ENCODE data around the gene UBR2.
A peak's percentile ranks its signal among the peaks of the same experiment; 100 is the strongest.

UBR2 gene

DNA sequence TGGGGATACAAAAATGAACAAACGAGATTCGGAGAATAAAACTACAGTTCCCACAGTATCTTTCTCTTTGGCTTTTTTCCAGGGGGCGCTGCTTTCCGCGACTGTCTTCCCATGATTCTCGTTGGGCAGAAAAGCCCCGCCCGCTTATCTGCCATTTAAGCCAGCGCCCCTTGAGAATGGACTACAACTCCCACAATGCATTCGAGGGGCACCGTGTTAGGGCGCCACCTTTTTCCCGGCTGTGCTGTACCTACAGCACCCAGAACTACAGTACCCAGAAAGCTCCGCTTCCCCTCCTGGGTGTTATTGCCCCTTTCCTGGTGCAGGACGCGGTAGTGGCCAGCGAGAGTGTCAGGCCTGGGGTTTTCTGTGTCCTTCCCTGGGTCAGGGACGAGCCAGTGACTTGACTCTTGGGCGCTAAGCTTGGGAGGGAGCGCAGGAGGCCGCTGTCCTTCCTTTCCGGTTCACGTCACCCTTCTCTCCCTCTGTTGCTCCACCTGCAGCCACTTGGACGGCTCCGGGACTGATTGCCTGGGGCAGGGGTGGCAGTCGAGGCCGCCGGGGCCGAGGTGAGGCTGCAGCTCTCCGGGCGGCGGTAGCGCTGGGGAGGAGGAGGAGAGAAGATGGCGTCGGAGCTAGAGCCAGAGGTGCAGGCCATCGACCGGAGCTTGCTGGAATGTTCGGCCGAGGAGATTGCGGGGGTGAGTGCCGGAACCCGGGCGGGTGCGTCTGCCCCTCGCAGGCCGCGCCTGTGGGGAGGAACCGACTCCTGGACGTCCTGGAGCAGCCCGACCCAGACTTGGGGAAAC, at the start of gene UBR2:
TSS of gene UBR2 (plus strand) at position 333 of the 809 bp plus-strand sequence. CDS start at position 624, 291 bp downstream.
- H3K4me3 ChIP-seq (ENCODE audit: low read length) = peak within 1 kb of the TSS; percentile 60
- H3K9ac ChIP-seq (ENCODE audit: low read length) = peak within 1 kb of the TSS; percentile 84
- H3K9me3 ChIP-seq (ENCODE audit: control insufficient read depth, low read length) = no peaks in the 10 kb centered on the region
- H3K27me3 ChIP-seq (ENCODE audit: control insufficient read depth, insufficient read depth, low read length) = no peaks in the 10 kb centered on the region
- H3K36me3 ChIP-seq (ENCODE audit: control insufficient read depth, insufficient read depth, low read length) = no peaks in the 10 kb centered on the region
- peaks cover 12% of the 10 kb centered on the region for H3K4me1 ChIP-seq (ENCODE audit: control insufficient read depth, insufficient read depth, low read length)

DNA sequence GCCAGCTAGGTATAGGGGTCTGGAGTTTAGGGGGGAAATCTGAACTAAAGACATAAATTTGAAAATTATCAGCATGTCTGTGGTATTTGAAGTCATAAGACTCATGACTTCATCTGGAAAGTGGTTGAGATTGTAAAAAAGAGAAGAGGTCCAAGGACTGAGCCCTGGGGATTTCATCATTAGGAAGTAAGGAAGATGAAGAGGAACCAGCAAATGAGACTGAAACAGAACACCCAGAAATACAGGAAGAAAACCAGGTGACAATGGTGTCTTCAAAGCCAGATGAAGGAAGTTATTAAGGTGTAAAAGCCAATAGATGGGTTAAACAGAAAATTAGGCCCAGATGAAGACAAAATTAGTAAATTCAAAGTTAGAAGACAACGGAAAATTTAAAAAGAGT, 49.1 kb upstream of the UBR2 start:
- Histone ChIP-seq H3K4me1 (ENCODE audit: control insufficient read depth, insufficient read depth, low read length) (no peaks in the 10 kb centered on the region), H3K27me3 (ENCODE audit: control insufficient read depth, insufficient read depth, low read length) (no peaks in the 10 kb centered on the region), H3K9me3 (ENCODE audit: control insufficient read depth, low read length) (no peaks in the 10 kb centered on the region), H3K4me3 (ENCODE audit: low read length) (no peak overlapping the region), H3K9ac (ENCODE audit: low read length) (no peak overlapping the region), H3K36me3 (ENCODE audit: control insufficient read depth, insufficient read depth, low read length) (no peaks in the 10 kb centered on the region)

DNA sequence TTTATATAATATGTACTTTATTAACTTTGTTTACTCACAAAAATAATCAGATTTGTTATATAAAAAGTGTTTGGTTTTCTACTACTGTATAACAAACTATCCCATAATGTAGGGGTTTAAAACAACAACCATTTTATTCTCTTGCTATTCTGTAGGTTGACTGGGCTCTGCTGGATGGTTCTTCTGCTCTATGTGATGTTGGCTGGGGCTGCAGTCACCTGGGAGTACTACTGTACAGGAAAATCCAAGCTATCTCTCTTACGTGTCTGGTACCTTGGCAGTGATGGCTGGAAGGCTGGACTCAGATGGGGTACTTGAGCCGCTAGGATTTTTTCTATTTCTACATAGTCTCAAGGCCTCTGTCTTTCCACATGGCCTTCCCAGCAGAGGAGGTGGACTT, 44.0 kb upstream of the UBR2 start:
- H3K36me3 ChIP-seq (ENCODE audit: control insufficient read depth, insufficient read depth, low read length) = no peaks in the 10 kb centered on the region
- H3K9me3 ChIP-seq (ENCODE audit: control insufficient read depth, low read length) = no peaks in the 10 kb centered on the region
- H3K4me1 ChIP-seq (ENCODE audit: control insufficient read depth, insufficient read depth, low read length) = no peaks in the 10 kb centered on the region
- H3K4me3 ChIP-seq (ENCODE audit: low read length) = no peak overlapping the region
- H3K9ac ChIP-seq (ENCODE audit: low read length) = no peak overlapping the region
- H3K27me3 ChIP-seq (ENCODE audit: control insufficient read depth, insufficient read depth, low read length) = no peaks in the 10 kb centered on the region

DNA sequence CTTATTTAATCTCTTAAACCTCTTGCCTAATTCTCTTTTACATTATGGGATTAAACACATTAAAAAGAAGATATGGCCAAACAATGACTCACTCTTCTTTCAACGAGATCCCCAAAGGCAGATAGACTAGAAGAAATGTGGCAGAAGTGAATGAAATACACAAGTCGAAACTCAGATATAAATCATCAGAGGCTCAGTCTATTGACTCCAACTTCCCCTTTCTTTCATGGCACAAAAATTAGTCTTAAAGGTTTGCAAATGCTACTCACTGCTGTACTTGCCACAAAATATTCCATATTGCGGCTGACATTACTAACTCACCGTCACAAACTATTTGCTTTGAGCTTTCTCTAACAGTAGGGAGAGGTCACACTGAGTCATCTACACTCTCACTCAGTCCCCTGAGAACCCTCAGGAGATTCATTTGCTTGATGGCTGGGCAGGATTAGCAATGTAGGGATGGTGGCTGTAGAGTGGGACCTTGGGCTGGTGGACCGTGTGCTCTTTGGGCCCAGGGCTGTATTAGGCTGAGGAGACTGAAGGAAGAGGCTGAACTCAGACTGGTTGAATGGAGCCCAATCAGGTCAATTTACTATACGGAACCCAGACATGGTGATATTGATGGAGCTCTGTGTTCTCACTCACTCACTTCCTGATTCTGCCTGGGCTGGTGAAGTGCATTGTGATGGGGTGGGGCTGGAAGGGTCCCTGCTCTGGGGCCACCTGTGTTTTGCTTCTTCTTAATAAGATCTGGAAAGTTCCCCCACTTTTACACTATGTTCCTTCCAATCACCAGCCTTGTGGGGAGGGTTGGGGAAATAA, 42.8 kb upstream of the UBR2 start:
- Histone ChIP-seq H3K9ac (ENCODE audit: low read length) (no peak overlapping the region), H3K36me3 (ENCODE audit: control insufficient read depth, insufficient read depth, low read length) (no peaks in the 10 kb centered on the region), H3K4me3 (ENCODE audit: low read length) (no peak overlapping the region), H3K9me3 (ENCODE audit: control insufficient read depth, low read length) (no peaks in the 10 kb centered on the region), H3K4me1 (ENCODE audit: control insufficient read depth, insufficient read depth, low read length) (no peaks in the 10 kb centered on the region), H3K27me3 (ENCODE audit: control insufficient read depth, insufficient read depth, low read length) (no peaks in the 10 kb centered on the region)

DNA sequence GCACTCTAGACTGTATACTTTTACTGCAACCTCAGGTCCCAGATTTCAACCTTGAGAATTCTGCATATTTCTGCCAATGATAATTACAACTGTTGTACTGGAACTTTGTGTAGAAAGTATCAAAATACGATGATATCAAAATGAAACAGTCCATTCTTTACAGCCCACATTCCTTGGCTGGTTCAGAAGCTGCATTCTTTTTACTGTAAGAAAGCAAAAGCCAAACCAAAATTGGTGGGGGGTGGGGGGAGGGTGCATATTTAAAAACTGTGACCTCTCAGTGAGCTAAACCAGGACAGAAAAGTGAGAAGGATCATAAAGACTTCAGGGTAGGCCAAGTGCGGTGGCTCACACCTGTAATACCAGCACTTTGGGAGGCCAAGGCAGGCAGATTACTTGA, 41.8 kb upstream of the UBR2 start:
- Histone ChIP-seq H3K36me3 (ENCODE audit: control insufficient read depth, insufficient read depth, low read length) (no peaks in the 10 kb centered on the region), H3K9me3 (ENCODE audit: control insufficient read depth, low read length) (no peaks in the 10 kb centered on the region), H3K9ac (ENCODE audit: low read length) (no peak overlapping the region), H3K4me3 (ENCODE audit: low read length) (no peak overlapping the region), H3K27me3 (ENCODE audit: control insufficient read depth, insufficient read depth, low read length) (no peaks in the 10 kb centered on the region), H3K4me1 (ENCODE audit: control insufficient read depth, insufficient read depth, low read length) (no peaks in the 10 kb centered on the region)

DNA sequence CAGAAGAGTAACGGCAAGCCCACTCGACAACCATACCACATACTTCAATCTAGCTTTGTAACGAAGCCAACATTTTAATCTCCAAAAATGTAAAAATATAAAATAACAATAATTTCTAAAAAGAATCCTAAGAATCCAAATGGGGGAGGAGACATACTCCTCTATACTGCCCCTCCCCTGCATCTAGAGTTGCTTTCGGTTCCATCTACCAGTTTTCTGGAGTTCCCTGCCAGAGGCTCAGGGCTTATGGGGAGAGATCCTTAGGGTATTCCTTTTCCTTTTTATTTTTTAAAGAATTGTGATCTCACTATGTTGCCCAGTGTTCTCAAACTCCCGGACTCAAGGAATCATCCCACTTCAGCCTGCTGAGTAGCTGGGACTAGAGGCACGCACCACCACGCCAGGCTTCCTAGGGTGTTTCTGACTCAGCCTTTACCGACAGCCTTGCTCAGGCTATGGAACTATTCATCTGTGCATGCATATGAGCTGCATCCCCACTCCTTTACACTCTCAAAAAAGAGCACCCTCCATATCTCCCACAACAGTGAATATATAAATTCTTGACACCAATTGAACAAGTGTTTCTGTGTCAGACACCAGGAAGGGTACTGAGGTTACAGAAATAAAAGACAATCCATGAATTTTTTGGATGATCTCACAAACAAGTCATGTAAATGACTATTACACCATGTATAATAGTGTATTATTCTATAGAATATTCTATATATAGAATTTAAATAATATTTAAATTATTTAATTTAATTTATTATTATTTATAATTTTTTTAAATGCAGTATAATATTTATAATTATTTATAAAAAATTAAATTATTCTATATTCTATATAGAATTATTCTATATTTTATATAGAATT, 40.7 kb upstream of the UBR2 start:
- no peaks in the 10 kb centered on the region for H3K9me3 ChIP-seq (ENCODE audit: control insufficient read depth, low read length)
- H3K27me3 ChIP-seq (ENCODE audit: control insufficient read depth, insufficient read depth, low read length) = no peaks in the 10 kb centered on the region
- no peak overlapping the region for H3K9ac ChIP-seq (ENCODE audit: low read length)
- no peaks in the 10 kb centered on the region for H3K36me3 ChIP-seq (ENCODE audit: control insufficient read depth, insufficient read depth, low read length)
- no peak overlapping the region for H3K4me3 ChIP-seq (ENCODE audit: low read length)
- H3K4me1 ChIP-seq (ENCODE audit: control insufficient read depth, insufficient read depth, low read length) = no peaks in the 10 kb centered on the region

DNA sequence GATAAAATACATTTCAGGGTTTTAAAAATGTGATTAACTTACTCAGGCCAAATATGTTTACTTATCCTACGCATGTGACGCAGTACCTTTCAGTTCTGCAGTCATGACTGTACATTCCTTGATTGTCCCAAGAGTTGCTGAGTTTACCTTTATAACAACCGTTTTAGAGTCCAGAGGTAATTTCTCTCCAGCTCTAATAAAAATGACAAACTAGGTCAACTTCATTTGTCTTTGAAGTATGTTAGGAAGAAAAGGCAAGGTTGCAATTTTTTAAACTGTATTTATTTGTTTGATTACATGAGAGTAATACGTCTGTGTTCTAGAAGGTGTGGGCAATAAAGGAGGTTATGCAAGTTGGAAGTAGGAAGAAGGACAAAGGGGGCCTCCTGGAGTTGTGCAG, 38.6 kb upstream of the UBR2 start:
- Histone ChIP-seq H3K4me3 (ENCODE audit: low read length) (no peak overlapping the region), H3K27me3 (ENCODE audit: control insufficient read depth, insufficient read depth, low read length) (no peaks in the 10 kb centered on the region), H3K9ac (ENCODE audit: low read length) (no peak overlapping the region), H3K9me3 (ENCODE audit: control insufficient read depth, low read length) (no peaks in the 10 kb centered on the region), H3K4me1 (ENCODE audit: control insufficient read depth, insufficient read depth, low read length) (no peaks in the 10 kb centered on the region), H3K36me3 (ENCODE audit: control insufficient read depth, insufficient read depth, low read length) (no peaks in the 10 kb centered on the region)

DNA sequence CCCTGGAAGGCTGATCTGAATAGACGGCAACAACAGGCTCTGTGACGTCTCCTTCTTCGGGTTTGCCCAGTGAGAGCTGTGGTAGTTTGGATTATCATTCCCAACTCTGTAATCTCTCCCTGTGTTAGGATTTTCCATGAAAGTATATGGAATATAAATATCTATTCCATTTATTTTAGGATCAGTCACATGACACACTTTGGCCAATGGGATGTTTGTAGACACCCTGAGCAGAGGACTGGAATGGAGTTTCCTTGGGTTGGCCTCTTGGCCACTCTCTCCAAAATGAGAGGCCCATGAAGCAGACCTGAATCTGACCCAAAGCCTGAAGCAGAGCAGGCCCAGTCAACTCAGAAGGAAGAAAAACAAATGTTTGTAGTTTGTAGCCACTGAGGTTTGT, 37.2 kb upstream of the UBR2 start:
- no peaks in the 10 kb centered on the region for H3K9me3 ChIP-seq (ENCODE audit: control insufficient read depth, low read length)
- no peak overlapping the region for H3K9ac ChIP-seq (ENCODE audit: low read length)
- no peaks in the 10 kb centered on the region for H3K27me3 ChIP-seq (ENCODE audit: control insufficient read depth, insufficient read depth, low read length)
- H3K4me1 ChIP-seq (ENCODE audit: control insufficient read depth, insufficient read depth, low read length) = no peaks in the 10 kb centered on the region
- H3K4me3 ChIP-seq (ENCODE audit: low read length) = no peak overlapping the region
- H3K36me3 ChIP-seq (ENCODE audit: control insufficient read depth, insufficient read depth, low read length) = no peaks in the 10 kb centered on the region

DNA sequence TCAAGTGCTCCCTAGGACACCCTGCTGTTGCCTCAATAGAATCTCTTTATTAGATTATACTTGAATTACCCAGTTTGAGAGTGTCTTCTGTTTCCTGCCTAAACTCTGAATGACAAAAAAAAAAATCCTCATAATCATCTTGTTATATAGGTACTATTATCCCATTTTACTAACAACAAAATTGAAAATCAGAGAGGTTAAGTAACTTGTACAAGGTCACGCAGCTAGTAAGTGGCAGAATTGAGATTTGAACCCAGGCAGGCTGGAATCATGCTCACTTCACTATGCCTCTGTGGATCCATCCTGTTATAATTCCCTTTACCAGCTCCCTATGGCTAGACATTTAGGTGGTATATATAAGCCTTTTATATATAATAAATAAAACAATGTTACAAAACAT, 36.6 kb upstream of the UBR2 start:
- H3K27me3 ChIP-seq (ENCODE audit: control insufficient read depth, insufficient read depth, low read length) = no peaks in the 10 kb centered on the region
- H3K9me3 ChIP-seq (ENCODE audit: control insufficient read depth, low read length) = no peaks in the 10 kb centered on the region
- no peak overlapping the region for H3K4me3 ChIP-seq (ENCODE audit: low read length)
- no peaks in the 10 kb centered on the region for H3K4me1 ChIP-seq (ENCODE audit: control insufficient read depth, insufficient read depth, low read length)
- no peak overlapping the region for H3K9ac ChIP-seq (ENCODE audit: low read length)
- no peaks in the 10 kb centered on the region for H3K36me3 ChIP-seq (ENCODE audit: control insufficient read depth, insufficient read depth, low read length)

DNA sequence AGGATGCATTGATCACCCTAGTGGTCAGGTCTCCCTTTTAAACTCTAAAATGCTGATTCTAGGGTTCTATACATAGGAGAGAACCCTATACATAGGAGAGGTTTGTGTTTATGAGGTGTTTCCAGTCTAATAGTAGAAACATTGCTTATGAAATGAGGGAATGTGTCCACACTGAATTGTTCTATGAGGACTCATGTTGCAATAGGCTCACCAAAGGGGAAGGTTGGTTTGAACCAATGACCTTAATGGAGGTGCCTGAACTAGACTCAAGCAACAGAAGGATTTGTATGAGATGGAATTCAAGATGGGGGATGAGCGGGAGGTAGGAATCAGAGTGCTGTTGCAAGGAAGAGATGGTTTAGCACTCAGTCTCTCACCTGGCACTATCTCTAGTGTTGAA, 33.5 kb upstream of the UBR2 start:
- Histone ChIP-seq H3K9ac (ENCODE audit: low read length) (no peak overlapping the region), H3K36me3 (ENCODE audit: control insufficient read depth, insufficient read depth, low read length) (no peaks in the 10 kb centered on the region), H3K4me3 (ENCODE audit: low read length) (no peak overlapping the region), H3K27me3 (ENCODE audit: control insufficient read depth, insufficient read depth, low read length) (no peaks in the 10 kb centered on the region), H3K4me1 (ENCODE audit: control insufficient read depth, insufficient read depth, low read length) (no peaks in the 10 kb centered on the region), H3K9me3 (ENCODE audit: control insufficient read depth, low read length) (no peaks in the 10 kb centered on the region)

DNA sequence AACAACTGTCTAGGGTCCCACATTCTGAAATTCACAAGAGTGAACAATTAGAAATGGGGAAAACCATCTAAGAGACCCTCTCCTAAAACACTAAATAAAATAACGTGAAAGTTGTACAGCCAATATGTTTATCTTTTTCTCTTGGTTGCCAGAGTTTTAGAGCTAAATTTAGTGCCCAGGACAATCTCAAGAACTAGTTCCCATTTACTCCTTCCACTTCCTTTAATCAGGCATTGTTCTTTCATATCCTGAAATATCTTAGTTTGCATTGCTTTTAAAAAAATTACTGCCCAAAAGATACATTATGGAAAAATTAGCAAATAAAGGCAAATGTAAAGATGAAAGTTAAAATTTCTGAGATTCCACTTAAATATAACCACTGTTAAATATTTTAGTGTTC, 33.1 kb upstream of the UBR2 start:
- no peaks in the 10 kb centered on the region for H3K27me3 ChIP-seq (ENCODE audit: control insufficient read depth, insufficient read depth, low read length)
- H3K9ac ChIP-seq (ENCODE audit: low read length) = no peak overlapping the region
- no peaks in the 10 kb centered on the region for H3K4me1 ChIP-seq (ENCODE audit: control insufficient read depth, insufficient read depth, low read length)
- no peaks in the 10 kb centered on the region for H3K9me3 ChIP-seq (ENCODE audit: control insufficient read depth, low read length)
- H3K4me3 ChIP-seq (ENCODE audit: low read length) = no peak overlapping the region
- no peaks in the 10 kb centered on the region for H3K36me3 ChIP-seq (ENCODE audit: control insufficient read depth, insufficient read depth, low read length)
